ENCODE measurements around the gene BAIAP2L2.

- TF ChIP-seq POLR2A (IDR thresholded peaks at IDR 0.05; ENCODE audit: low read length) (no peak), GATA1 (IDR thresholded peaks at IDR 0.05; ENCODE audit: low read depth, low read length) (no peak)
These were observed 40.1 kb downstream of the BAIAP2L2 start for GRCh38 chr22:38070250-38070921.
